OCI-LY3 (cell line): ENCODE data around the gene ADGRV1.

Experiments
- EZH2phosphoT487 ChIP-seq: fragments of 200-600 bp; shearing (Covaris generic); IDR thresholded peaks from 2 replicates; pipeline ENCODE4 v1.6.1; 2018; ENCODE audit warnings: antibody characterized with exemption, mixed run types, low read depth
- TF ChIP-seq, protein P1 (sequence below): fragments of 200-600, 300-600 bp; sonication (generic); IDR thresholded peaks from 2 replicates; pipeline ENCODE4 v1.5.1; 2014; ENCODE audit warnings: antibody characterized with exemption, low read length, low read depth

DNA sequence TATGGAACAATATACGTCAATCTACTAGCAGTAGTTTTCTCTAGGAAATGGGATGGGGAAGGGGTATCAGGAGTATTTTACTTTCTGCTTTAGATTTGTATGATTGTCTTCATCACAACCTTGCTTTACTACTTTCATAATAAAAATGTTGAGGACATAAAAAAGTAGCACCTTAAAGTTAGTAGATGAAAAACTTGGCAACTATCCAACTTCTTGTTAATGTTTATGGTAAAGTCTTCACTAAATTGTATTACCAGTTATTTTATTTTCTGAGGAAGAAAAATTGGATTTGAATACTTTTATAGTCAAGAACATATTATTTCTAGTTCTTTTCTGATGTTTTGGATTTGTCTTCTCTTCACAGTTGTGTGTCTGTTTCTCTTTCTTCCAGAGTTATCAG lies 452.4 kb downstream of the ADGRV1 start:
- TF ChIP-seq, protein P1, sequence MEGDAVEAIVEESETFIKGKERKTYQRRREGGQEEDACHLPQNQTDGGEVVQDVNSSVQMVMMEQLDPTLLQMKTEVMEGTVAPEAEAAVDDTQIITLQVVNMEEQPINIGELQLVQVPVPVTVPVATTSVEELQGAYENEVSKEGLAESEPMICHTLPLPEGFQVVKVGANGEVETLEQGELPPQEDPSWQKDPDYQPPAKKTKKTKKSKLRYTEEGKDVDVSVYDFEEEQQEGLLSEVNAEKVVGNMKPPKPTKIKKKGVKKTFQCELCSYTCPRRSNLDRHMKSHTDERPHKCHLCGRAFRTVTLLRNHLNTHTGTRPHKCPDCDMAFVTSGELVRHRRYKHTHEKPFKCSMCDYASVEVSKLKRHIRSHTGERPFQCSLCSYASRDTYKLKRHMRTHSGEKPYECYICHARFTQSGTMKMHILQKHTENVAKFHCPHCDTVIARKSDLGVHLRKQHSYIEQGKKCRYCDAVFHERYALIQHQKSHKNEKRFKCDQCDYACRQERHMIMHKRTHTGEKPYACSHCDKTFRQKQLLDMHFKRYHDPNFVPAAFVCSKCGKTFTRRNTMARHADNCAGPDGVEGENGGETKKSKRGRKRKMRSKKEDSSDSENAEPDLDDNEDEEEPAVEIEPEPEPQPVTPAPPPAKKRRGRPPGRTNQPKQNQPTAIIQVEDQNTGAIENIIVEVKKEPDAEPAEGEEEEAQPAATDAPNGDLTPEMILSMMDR: no peak
- TF ChIP-seq EZH2phosphoT487: no peak
